Activated effector memory CD4-positive, alpha-beta T cell treated with Interleukin-2 at 50 U/mL for 16 hours (primary cell): Measurements from ENCODE around the gene HORMAD2.
"Not testable (repeated sequence)": the region's sequence is repeated elsewhere in the genome, so short reads cannot be mapped to it uniquely, and the experiment has no call there.

Experiments
- DNase-seq: peaks from one replicate; pipeline ENCODE4 v3.0.0-alpha.2; 2020

Gene HORMAD2

DNA sequence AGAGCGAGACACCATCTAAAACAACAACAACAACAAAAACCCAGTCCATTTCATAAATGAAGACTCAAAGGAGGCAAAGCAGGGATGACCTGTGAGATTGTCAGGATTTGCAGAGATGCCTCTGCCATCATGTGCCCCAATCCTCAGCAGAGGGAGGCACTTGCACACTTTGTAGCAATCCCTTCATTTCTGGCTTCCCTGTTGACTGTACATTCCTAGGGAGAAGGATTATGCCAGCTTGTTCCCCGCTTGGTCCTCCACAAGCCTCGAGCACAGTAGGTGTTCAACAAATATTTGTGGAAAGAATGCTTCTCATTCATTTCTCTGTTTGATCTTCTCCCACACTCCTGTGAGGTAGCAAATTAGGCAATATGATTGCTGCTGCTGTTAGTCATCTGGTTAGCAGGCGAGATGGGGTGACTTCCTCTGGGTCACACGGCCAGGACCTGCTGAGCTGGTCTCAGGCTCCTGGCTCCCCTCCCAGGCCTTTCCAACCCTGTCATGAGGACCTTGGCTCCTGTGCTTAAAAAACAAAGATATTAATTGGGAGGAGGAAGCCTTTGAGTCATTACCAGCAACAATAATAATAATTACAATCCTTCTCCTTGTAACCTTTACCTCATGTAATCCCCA is 132.2 kb downstream of the HORMAD2 start:
- no peak for DNase-seq

DNA sequence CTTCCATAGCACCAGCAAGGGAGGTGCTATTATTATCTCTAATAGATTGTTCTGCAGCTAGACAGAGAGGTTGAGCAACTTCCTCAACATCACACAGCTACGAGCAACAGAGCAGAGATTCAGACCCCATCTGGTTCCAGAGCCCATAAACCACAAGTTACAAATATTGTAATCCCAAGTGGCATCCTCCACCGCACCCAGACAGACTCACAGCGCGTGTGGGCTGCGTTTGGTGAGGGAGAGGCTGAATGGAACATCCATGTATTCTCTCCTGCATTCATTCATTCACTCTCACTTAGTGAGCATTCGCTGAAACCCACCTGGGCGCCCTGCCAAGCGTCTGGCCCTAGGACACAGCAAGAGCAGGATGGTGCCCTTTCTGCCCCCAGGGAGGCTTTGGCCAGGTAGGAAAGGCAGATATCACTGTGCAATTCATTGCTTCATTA is 132.8 kb downstream of the HORMAD2 start:
- no peak for DNase-seq

DNA sequence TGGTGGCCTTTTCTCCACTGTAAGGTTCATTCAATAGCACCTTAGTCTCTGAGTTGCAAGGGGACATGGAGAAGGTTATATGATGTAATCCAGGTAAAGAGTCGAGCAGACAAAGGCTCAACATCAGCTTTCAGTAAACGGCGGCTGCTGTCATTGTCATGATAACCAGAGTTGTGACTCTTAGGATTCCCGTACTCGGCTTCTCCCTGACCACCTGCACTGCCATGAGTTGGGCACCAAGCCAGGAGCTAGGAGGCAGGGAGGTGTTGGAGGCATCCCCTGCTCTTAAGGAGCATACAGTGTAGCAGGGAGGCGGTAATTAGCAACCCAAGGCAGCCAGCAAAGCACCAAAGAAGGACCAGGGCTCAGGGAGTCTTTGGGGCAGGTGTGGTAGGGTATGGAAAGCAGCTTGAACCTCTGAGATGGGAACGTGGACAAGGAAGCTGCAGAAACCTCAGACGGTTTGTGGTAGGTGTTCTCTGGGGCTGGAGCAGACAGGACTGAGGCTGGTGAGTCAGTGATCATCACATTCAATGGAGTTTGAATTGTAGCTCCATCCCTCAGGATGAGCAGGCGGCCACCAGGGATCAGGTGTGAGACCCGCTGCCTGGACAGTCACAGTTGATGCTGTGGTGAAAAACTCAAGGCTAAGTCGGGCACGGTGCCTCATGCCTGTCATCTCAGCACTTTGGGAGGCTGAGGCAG is 134.6 kb downstream of the HORMAD2 start:
- DNase-seq: no peak

DNA sequence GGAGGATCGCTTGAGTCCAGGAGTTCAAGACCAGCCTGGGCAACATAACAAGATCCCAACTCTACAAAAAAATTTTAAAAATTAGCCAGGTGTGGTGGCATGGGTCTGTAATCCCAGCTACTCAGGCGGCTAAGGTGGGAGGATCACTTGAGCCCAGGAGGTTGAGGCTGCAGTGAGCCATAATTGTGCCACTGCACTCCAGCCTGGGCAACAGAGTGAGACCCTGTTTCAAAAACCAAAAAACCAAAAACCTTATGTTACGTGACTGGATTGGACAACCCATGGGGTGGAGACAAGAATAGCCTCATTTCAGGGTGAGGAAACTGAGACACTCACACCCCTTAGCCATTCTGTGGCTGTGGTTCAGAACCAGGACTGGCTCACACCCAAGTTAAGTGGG is 136.0 kb downstream of the HORMAD2 start:
- DNase-seq: not testable (repeated sequence)

DNA sequence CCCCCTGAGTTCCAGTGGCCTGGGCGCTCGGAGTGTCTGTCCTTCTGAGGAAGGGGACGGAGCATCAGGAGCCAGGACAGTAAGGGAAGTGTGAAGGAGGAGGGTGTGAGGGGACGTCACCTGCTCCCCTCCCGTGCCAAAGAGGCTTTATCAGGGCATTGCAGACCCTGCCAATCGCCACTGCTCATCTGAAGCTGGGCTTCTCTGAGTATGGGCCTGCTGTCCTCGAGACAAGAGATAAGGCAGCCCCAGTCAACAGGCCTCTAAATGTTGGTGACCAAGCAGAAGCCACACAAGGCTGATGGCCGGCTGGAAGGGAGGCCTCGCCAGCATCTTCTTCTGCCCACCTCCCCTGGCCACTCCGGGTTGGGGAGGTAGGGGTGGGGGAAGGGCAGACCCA is 136.4 kb downstream of the HORMAD2 start:
- DNase-seq: no peak

DNA sequence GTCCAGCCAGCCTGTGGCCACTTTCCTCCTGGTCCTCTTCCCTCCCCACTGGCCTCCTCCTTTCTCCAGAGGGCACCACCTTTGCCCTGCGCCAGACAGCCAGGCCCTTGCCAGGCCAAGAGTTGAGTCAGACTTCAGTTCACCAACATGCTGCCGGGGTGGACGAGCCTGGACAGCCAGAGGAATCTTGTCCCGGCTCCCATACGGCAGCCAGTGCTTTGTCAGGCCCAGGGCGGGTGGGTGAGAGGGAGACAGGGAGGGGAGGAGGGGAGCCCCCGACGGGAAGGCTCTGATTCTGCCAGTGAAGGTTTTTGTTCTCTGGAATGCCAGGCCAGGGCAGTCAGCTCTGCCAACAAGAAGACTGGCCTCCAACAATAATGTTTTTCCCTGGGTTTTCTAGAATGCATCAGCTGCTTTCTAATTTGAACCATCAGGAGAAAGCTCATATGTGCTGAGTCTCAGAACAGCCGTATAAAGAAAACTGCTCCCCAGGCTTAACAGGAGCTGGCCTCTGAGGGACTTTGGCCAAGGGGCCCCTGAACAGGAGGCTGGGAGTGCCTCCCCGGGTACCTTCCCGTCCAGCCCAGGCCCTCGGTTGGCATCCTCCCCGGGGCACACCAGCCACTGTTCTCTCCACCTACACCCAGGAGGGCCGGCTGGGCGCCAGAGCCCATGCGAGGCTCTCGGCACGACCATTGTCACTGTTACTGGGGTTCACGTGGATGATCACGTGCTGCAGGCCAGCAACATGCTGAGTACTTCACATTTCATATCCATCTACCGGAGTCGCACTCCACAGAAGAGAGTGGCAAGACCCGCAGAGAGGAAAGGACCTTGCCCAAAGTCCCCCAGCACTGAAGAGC is 137.7 kb downstream of the HORMAD2 start:
- no peak for DNase-seq

DNA sequence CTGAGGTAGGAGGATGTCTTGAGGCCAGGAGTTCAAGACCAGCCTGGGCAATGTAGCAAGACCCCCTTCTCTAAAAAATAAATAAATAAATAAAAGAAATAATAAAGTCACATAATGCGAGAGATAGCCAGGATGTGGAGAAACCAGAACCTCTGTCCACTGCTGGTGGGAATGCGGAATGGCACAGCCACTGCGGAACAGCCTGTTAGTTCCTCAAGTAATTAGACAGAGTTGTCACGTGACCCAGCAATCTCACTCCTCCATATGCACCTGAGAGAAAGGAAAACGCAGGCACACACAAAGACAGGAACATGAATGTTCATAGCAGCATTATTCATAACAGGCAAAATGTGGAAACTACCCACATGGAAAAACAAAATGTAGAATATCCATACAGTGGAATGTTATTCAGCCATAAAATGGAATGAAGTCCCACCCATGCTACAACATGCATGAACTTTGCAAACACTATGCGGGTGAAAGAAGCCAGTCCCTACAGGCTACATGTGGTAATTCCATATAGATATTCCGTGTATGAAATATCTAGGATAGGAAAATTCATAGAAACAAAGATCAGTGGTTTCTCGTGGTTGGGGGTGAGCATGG is 138.9 kb downstream of the HORMAD2 start:
- DNase-seq: no peak

DNA sequence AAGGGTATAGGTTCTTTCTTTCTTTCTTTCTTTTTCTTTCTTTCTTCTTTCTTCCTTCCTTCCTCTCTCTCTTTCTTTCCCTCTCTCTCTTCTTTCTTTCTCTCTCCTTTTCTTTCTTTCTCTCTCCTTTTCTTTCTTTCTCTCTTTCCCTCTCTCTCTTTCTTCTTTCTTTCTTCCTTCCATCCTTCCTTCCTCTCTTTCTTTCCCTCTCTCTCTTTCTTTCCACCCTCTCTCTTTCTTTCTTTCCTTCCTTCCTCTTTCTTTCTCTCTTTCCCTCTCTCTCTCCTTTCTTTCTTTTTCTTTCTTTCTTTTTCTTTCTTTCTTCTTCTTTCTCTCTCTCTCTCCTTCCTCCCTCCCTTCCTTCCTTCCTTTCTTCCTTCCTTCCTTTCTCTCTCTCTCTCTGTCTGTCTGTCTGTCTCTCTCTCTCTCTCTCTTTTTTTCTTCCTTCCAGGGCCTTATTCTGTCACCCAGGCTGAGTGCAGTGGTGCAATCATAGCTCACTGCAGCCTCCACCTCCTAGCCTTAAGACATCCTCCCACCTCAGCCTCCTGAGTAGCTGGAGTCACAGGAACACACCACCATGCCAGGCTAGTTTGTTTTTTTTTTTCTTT is 139.5 kb downstream of the HORMAD2 start:
- no peak for DNase-seq

DNA sequence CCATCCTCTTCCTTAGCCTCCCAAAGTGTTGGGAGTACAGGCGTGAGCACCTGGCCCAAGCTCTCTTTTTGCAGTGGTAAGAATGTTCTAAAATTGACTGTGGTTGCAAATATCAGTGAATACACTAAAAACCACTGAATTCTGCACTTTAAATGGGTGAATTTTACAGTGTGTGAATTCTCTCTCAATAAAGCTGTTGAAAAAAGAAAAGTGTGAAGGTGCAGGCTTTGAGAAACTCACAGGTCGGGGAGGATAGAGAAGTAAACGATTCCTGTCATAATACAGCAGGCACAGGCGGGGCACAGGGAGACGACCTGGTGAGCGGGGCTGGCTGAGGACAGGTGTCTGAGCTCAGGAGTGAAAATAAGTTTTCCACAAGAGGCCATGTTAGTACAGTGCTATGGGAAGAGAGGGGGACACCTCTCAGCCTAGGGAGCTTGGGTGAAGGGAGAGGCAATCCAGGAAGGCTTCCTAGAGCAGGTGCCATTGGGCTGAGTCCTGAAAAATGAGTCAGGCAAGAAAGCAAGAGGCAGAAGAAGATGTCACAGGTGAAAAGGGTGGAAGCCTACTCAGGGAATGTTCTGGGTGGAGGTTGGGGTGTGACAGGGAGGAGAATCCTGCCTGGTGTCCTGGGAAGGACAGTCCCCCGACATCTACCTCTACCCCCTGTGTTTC is 140.2 kb downstream of the HORMAD2 start:
- no peak for DNase-seq

DNA sequence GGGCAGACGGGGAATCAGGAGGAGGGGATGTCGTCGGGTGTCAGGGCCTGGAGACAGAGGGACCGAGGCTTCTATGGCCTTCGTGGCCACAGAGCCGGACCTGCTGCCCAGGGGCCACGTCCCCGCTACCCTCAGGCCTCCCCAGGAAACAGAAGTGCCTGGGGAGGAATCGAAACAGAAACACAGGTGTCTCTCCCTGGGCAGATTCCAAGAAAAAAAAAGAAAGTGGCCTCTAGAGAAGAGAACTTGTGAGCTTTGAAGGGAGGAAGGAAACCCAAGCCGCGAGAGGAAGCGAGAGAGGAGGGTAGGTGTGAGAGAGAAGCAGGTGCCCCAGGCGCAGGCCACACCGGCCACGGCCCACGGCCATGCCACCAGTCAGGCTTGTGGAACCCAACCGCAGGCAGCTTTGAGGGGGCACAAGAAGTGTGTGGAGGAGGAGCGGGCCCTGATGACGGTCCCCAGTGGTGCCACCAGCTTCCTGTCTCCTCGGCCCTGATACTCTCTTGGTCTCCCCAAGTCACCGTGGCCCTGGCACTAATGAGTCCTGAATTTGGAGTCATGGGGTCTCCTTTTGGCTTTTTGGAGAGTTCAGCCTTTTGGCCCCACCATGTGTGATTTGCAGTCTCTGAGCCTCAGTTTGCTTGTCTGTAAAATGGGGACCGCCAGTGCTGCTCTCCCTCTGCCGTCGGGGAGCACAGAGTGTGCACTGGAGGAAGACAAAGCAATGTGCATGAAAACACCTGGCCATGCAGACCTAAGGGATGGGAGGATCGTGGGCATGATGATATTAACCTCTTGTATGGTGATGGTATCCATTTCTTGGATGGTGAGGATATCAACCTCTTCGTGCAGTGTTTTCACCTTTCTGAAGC is 141.1 kb downstream of the HORMAD2 start:
- DNase-seq: peak; percentile 47

DNA sequence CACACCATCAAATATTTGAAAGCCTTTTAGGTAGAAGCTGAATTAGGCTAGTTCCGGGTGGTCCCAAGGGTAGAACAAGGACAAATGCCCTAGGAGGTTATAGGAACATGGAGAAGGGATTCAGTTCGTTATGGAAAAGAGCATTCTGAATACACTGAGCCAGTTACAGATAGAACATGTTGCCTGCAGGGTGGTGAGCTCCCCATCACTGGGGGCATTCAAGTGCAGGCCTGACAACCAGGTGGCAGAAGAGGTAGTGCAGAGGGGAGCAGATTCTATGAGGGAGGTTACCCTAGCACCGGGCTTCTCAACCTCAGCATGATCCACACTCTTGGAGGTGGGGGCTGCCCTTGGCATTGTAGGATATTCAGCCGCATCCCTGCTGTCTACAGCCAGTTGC is 142.1 kb downstream of the HORMAD2 start:
- DNase-seq: no peak

DNA sequence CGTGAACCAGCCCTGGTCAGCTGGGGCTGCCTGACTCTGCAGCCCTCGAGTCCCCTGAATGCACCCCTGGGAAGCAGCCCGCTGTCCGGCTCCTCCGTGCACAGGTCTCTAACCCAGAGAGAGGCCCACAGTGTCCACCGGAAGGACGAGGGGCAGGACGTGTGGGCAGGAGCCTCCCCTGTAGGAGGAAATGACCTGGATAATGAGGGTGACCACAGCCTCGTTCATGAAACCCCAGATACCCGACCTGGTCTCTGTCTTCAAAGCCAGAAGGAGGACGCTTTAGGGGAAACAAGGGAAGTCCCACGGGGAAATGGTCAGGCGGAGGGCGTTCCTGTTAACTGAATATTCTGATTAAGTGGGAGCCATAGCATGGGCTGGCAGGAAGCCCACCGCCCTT is 143.0 kb downstream of the HORMAD2 start:
- DNase-seq: no peak

DNA sequence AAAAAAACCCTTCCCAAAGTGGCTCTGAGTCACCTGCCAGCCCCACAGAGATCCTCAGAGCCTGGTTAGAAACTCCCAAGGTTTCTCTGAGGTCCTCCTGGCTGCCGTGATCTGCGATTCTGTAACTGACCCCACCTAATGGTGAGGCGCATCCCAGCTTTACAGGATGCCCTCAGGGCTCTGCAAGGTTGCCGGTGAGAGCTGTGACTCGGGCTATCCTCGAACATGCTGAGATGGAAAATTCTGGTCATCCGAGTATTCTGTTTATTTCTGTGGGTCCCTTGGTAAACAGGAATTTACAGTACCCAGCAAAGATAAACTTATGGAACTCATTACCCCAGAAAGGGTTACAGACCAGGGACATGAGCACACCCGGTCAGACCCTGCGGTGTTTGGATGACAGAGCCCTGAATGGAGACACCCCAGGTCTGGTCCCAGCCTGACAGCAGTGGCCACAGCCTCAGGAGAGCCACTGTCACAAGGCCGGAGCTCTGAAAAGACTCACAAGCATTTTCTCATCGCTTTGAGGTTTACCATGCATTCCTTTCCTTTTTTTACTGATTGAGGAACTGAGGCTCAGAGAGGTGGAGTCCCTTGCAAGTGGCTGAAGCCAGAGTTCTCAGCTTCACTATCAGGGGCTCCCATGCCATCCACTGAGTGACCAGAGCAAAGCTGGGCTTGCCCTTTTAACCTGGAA is 144.0 kb downstream of the HORMAD2 start:
- DNase-seq: no peak

DNA sequence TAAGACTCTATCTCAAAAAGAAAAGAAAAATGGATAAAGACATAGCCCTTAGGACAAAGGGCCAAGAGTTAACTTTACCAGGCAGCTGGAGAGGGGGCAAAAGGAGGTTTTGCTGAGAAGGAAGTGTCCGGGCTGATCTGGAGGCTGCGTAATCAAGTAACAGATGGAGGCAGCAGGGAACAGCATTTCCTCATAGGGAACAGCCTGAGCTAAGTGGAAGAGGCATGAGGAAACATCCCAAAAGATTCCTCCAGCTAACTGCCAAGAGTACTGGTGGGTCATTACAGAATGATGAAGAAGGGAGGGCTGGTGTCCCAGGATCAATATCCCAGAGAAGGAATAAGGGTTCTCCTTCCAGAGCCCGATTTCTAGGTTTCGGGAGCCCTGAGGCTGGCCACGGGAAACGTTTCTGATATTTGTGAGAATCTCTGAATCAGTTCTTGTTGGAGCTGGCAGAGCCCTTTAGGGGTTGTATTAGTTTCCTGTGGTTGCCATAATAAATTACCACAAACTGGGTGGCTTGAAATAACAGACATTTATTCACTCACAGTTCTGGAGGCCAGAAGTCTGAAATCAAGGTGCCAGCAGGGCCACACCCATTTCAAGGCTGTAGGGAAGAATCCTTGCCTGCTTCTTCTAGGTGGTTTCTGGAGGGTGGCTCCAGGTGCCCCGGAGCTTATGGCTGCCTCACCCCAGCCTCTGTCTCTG is 145.1 kb downstream of the HORMAD2 start:
- no peak for DNase-seq

DNA sequence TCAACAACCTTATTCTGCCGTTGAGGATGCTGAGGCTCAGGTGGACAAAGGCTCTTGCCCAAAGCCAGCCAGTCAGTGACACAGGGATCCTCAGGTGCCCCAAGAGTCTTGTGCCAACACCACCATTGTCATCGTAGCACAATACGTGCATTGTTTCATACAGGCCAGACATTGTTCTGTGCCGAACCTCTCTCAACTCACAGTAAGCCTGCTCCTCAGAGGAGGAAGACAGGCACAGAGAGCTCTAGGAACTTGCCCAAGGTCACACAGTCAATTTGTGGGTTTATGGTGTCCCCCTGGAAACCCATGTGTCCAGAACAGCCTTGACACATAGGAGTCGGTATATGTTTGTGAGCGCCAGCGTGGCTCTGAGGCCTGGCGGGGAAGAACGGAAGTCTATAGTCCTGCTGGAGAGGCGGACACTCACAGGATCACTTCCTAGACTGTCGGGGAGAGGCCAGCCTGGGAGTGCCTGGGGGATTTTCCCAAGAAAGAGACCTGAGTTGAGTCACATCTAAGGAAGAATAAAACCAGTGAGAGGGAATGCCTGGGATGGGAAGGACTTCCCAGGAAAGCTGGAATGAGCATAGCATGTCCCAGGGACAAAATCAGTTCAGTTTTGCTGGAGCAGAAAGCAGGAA is 146.0 kb downstream of the HORMAD2 start:
- no peak for DNase-seq
